ENCODE measurements around the gene LTK.

GRCh38 chr15:41560572-41560874 is 46.9 kb upstream of the LTK start:
- no peak for TF ChIP-seq CTCF (IDR thresholded peaks at IDR 0.05)
- TF ChIP-seq POLR2A (IDR thresholded peaks at IDR 0.05), result no peak
